ENCODE measurements around the gene KRT82.

DNA sequence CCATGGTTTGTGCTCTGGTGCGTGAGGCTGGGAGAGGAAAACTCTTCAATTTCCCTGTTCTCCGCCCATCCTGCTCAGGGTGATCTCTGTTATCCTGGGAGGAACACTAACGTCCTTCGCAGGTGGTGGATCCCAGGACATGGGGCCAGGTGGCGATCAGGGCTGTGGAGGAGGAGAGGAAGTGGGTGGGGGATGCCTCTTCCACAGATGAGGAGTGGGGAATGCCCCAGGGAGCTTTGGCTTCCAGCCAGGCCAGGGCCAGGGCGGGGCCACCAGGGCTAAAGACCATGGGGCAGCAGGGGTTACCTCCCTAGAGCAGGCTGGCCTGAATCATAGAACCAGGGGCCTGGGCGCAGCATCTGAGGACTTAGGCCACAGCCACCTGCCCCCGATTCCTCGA lies 31.4 kb upstream of the KRT82 start:
- no peak for TF ChIP-seq CTCF (IDR thresholded peaks at IDR 0.05)
- no peak for TF ChIP-seq POLR2A (IDR thresholded peaks at IDR 0.05)
- no peak for TF ChIP-seq EP300 (IDR thresholded peaks at IDR 0.05)
- no peak for TF ChIP-seq POLR2AphosphoS5 (IDR thresholded peaks at IDR 0.05)

All from suprapubic skin (tissue), 4 donors.